Activated CD4-positive, alpha-beta T cell treated with anti-CD3 and anti-CD28 coated beads, Interleukin-2, amount 10 ng/mL, durations not matched to agents 24 days and 14 days (primary cell): ENCODE results near the gene BTG1. TPM values are rescaled to one million over a fixed set of nuclear protein-coding genes. Genes with fewer than 3 reads are reported as not detected.

Source experiments
- DNase-seq: peaks from one replicate; pipeline ENCODE4 v3.0.0; 2022
- H3K27ac Mint-ChIP-seq: one replicate; pipeline ENCODE4 v1.8.0; 2022; ENCODE audit warnings: mild to moderate bottlenecking, mixed read lengths
- H3K27me3 Mint-ChIP-seq: one replicate; pipeline ENCODE4 v1.8.0; 2022; ENCODE audit warnings: mixed read lengths
- H3K36me3 Mint-ChIP-seq: one replicate; pipeline ENCODE4 v1.8.0; 2022; ENCODE audit warnings: low read depth, mild to moderate bottlenecking, mixed read lengths
- H3K4me1 Mint-ChIP-seq: one replicate; pipeline ENCODE4 v1.8.0; 2021; ENCODE audit warnings: mixed read lengths
- H3K4me3 Mint-ChIP-seq: one replicate; pipeline ENCODE4 v1.8.0; 2022; ENCODE audit warnings: mild to moderate bottlenecking, moderate library complexity, mixed read lengths
- H3K9me3 Mint-ChIP-seq: one replicate; pipeline ENCODE4 v1.8.0; 2021; ENCODE audit warnings: mixed read lengths
- intact Hi-C: fragments of 100-400 bp; cut with micrococcal nuclease; formaldehyde crosslinking; loops from one replicate; pipeline ENCODE4 v1.15.1; 2023
- total RNA-seq: library from RNA; stranded (reverse); gene quantifications from 2 replicates; pipeline ENCODE4 v1.2.3, GENCODE V29; 2022

The BTG1 gene
- total RNA-seq, 1 donor from 2014 or later, result 84.2 TPM

GRCh38 chr12:92167075-92167474 lies 21.4 kb upstream of the BTG1 start:
- Mint-ChIP-seq H3K9me3 (peaks cover 15% of the 10 kb centered on the region), H3K36me3 (no peaks in the 10 kb centered on the region), H3K4me3 (no peak overlapping the region), H3K27me3 (no peaks in the 10 kb centered on the region), H3K4me1 (peaks cover 11% of the 10 kb centered on the region), H3K27ac (no peak overlapping the region)
- no peak for DNase-seq
- intact Hi-C loops, result no loop called here

- H3K4me3 Mint-ChIP-seq, result no peak overlapping the region
- peaks cover 15% of the 10 kb centered on the region for H3K9me3 Mint-ChIP-seq
- H3K36me3 Mint-ChIP-seq, result no peaks in the 10 kb centered on the region
- DNase-seq, result no peak
- intact Hi-C loops, result no loop called here
- no peak overlapping the region for H3K27ac Mint-ChIP-seq
- peaks cover 8% of the 10 kb centered on the region for H3K4me1 Mint-ChIP-seq
- no peaks in the 10 kb centered on the region for H3K27me3 Mint-ChIP-seq
Measured at GRCh38 chr12:92164712-92165111, 19.1 kb upstream of the BTG1 start.

GRCh38 chr12:92162079-92162478 lies 16.4 kb upstream of the BTG1 start:
- H3K27me3 Mint-ChIP-seq, result no peaks in the 10 kb centered on the region
- peaks cover 22% of the 10 kb centered on the region for H3K4me1 Mint-ChIP-seq
- no peak for DNase-seq
- peaks cover 6% of the 10 kb centered on the region for H3K36me3 Mint-ChIP-seq
- peaks cover 11% of the 10 kb centered on the region for H3K9me3 Mint-ChIP-seq
- H3K27ac Mint-ChIP-seq, result no peak overlapping the region
- intact Hi-C loops, result no loop called here
- no peak overlapping the region for H3K4me3 Mint-ChIP-seq

GRCh38 chr12:92158796-92159439 lies 13.3 kb upstream of the BTG1 start:
- peaks cover 7% of the 10 kb centered on the region for H3K9me3 Mint-ChIP-seq
- intact Hi-C loops, result no loop called here
- DNase-seq, result no peak
- peak overlapping the region; percentile 46 for H3K4me3 Mint-ChIP-seq
- H3K36me3 Mint-ChIP-seq, result peaks cover 10% of the 10 kb centered on the region
- peak overlapping the region; percentile 35 for H3K27ac Mint-ChIP-seq
- no peaks in the 10 kb centered on the region for H3K27me3 Mint-ChIP-seq
- peaks cover 26% of the 10 kb centered on the region for H3K4me1 Mint-ChIP-seq

GRCh38 chr12:92156704-92157395 lies 11.2 kb upstream of the BTG1 start:
- H3K27ac Mint-ChIP-seq, result no peak overlapping the region
- peaks cover 7% of the 10 kb centered on the region for H3K9me3 Mint-ChIP-seq
- H3K27me3 Mint-ChIP-seq, result no peaks in the 10 kb centered on the region
- H3K4me1 Mint-ChIP-seq, result peaks cover 21% of the 10 kb centered on the region
- H3K4me3 Mint-ChIP-seq, result no peak overlapping the region
- intact Hi-C loops, result no loop called here
- peaks cover 12% of the 10 kb centered on the region for H3K36me3 Mint-ChIP-seq
- DNase-seq, result no peak

GRCh38 chr12:92156139-92156538 lies 10.5 kb upstream of the BTG1 start:
- H3K4me1 Mint-ChIP-seq, result peaks cover 21% of the 10 kb centered on the region
- H3K27me3 Mint-ChIP-seq, result no peaks in the 10 kb centered on the region
- peaks cover 18% of the 10 kb centered on the region for H3K36me3 Mint-ChIP-seq
- intact Hi-C loops, result no loop called here
- H3K9me3 Mint-ChIP-seq, result peaks cover 7% of the 10 kb centered on the region
- no peak for DNase-seq
- H3K27ac Mint-ChIP-seq, result no peak overlapping the region
- H3K4me3 Mint-ChIP-seq, result no peak overlapping the region

DNA sequence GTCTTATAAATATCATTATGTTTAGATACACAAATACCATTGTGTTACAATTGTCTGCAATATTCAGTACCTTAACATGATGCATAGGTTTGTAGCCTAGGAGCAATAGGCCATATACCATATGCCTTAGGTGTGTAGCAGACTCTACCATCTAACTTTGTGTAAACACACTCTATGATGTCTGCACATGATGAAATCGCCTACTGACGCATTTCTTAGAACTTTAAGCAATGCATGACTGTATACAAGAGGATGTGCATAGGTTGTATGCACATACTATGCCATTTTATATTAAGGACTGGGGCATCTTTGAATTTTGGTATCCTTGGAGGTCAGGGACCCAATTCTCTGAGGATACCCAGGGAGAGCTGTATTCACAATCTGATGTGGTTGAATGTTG lies 10.1 kb upstream of the BTG1 start:
- Mint-ChIP-seq H3K36me3 (peaks cover 18% of the 10 kb centered on the region), H3K9me3 (peaks cover 7% of the 10 kb centered on the region), H3K4me3 (no peak overlapping the region), H3K27ac (no peak overlapping the region), H3K27me3 (no peaks in the 10 kb centered on the region), H3K4me1 (peaks cover 20% of the 10 kb centered on the region)
- intact Hi-C loops, result no loop called here
- DNase-seq, result no peak

GRCh38 chr12:92151916-92152315 lies 6.3 kb upstream of the BTG1 start:
- intact Hi-C loops, result no loop called here
- no peak for DNase-seq
- Mint-ChIP-seq H3K27me3 (no peaks in the 10 kb centered on the region), H3K27ac (no peak overlapping the region), H3K4me1 (peaks cover 19% of the 10 kb centered on the region), H3K4me3 (no peak overlapping the region), H3K9me3 (peaks cover 2% of the 10 kb centered on the region), H3K36me3 (peaks cover 23% of the 10 kb centered on the region)

DNA sequence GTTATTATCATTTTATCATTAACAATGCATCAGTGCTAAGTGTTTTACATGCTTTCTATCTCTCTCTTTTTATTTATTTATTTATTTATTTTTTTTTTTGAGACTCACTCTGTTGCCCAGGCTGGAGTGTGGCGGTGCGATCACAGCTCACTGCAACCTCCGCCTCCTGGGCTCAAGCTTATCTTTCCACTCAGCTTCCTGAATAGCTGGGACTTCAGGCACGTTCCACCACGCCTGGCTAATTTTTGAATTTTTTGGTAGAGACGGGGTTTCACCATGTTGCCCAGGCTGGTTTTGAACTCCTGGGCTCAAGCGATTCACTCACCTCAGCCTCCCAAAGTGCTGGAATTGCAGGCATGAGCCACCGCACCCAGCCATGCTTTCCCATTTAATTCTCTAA lies 3.9 kb upstream of the BTG1 start:
- H3K36me3 Mint-ChIP-seq, result peaks cover 29% of the 10 kb centered on the region
- peaks cover 20% of the 10 kb centered on the region for H3K4me1 Mint-ChIP-seq
- DNase-seq, result no peak
- H3K4me3 Mint-ChIP-seq, result no peak overlapping the region
- intact Hi-C loops, result loop anchor here (5.0 kb wide), 4 partner anchors 148 to 778 kb away; partner anchors contain the start of gene EEA1
- no peak overlapping the region for H3K27ac Mint-ChIP-seq
- no peaks in the 10 kb centered on the region for H3K27me3 Mint-ChIP-seq
- H3K9me3 Mint-ChIP-seq, result no peaks in the 10 kb centered on the region

- H3K9me3 Mint-ChIP-seq, result no peaks in the 10 kb centered on the region
- intact Hi-C loops, result loop anchor here (2.0 to 5.0 kb wide), 8 partner anchors 71 to 780 kb away; partner anchors contain the start of gene EEA1
- peaks cover 28% of the 10 kb centered on the region for H3K4me1 Mint-ChIP-seq
- DNase-seq, result peak; percentile 62
- peaks cover 50% of the 10 kb centered on the region for H3K36me3 Mint-ChIP-seq
- H3K27ac Mint-ChIP-seq, result peak overlapping the region; percentile 99
- H3K4me3 Mint-ChIP-seq, result peak overlapping the region; percentile 99
- no peaks in the 10 kb centered on the region for H3K27me3 Mint-ChIP-seq
Measured at GRCh38 chr12:92147491-92147890, 1.8 kb upstream of the BTG1 start.

DNA sequence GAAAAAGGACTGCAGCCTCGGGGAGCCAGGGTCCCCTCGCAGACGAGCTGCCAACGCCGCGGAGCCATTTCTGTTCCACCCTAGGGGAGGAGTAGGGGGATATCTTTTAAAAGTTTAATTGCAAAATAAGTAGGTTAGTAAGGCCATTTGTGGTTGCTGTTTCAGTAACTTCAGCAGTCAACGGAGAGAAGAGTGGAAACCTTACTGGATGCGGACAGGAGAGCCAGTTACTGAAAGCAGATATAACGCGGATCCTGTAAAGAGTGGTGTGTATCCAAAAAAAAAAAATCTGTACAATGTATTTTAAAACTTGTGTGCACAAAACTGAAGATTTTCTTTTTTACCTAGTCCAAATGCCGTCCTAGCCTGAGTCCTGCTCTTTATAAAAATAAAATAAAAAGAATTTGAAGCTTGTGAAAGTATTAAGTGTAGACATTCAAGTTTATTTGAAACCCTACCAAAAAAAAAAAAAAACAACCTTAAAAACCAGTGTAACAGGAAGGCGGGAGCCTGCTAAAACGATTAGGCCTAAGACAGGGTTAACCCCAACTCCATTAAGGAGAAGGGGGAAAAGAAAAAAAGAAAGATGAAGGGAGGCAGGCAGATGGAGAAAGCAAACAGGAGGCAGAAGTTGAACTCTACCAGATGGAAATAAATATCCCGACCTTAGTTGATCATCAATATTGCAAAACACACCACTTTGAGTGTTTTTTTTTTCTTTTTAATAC lies 1.0 kb upstream of the BTG1 start:
- peak overlapping the region; percentile 99 for H3K4me3 Mint-ChIP-seq
- H3K36me3 Mint-ChIP-seq, result peaks cover 53% of the 10 kb centered on the region
- peak; percentile 63 for DNase-seq
- H3K27me3 Mint-ChIP-seq, result no peaks in the 10 kb centered on the region
- intact Hi-C loops, result loop anchor here (1.0 to 5.0 kb wide), 12 partner anchors 39 to 781 kb away; partner anchors contain the start of gene EEA1
- H3K4me1 Mint-ChIP-seq, result peaks cover 28% of the 10 kb centered on the region
- peak overlapping the region; percentile 99 for H3K27ac Mint-ChIP-seq
- no peaks in the 10 kb centered on the region for H3K9me3 Mint-ChIP-seq

DNA sequence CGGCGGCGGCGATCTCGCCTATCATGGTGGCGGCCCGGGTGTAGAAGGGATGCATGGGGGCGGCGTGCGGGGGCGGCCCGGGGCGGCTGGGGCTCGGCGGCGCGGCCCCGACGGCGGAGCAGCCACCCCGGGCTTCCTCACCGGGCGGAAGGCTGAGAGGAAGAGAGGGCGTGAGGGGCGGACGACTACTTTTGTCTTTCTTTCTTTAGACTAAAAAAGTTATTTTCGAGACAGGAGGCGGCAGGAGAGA lies 240 bp downstream of the BTG1 start:
- Mint-ChIP-seq H3K27ac (peak overlapping the region; percentile 99), H3K4me3 (peak overlapping the region; percentile 99), H3K36me3 (peaks cover 60% of the 10 kb centered on the region), H3K27me3 (no peaks in the 10 kb centered on the region), H3K4me1 (peaks cover 28% of the 10 kb centered on the region), H3K9me3 (no peaks in the 10 kb centered on the region)
- DNase-seq, result no peak
- intact Hi-C loops, result loop anchor here (1.0 to 5.0 kb wide), 6 partner anchors 8 to 782 kb away; partner anchors contain the start of gene EEA1

GRCh38 chr12:92144631-92145480 lies 790 bp downstream of the BTG1 start:
- DNase-seq, result peak; percentile 85
- peak overlapping the region; percentile 96 for H3K27ac Mint-ChIP-seq
- H3K4me1 Mint-ChIP-seq, result peaks cover 31% of the 10 kb centered on the region
- intact Hi-C loops, result loop anchor here (1.0 to 5.0 kb wide), 10 partner anchors 8 to 782 kb away; partner anchors contain the start of gene EEA1
- H3K27me3 Mint-ChIP-seq, result no peaks in the 10 kb centered on the region
- H3K36me3 Mint-ChIP-seq, result peaks cover 66% of the 10 kb centered on the region
- peak overlapping the region; percentile 99 for H3K4me3 Mint-ChIP-seq
- no peaks in the 10 kb centered on the region for H3K9me3 Mint-ChIP-seq
